HG02970 (cell line): ENCODE data around the gene MLIP.
A peak's percentile ranks its signal among the peaks of the same experiment; 100 is the strongest.

ENCODE experiments used
- ATAC-seq: cut with Tn5 transposase; IDR thresholded peaks from one replicate; pipeline ENCODE4 v1.9.1; 2021; ENCODE audit warnings: mild to moderate bottlenecking, moderate library complexity, moderate number of reproducible peaks; ENCODE audit not compliant: unreplicated experiment, low FRiP score

The MLIP gene

DNA sequence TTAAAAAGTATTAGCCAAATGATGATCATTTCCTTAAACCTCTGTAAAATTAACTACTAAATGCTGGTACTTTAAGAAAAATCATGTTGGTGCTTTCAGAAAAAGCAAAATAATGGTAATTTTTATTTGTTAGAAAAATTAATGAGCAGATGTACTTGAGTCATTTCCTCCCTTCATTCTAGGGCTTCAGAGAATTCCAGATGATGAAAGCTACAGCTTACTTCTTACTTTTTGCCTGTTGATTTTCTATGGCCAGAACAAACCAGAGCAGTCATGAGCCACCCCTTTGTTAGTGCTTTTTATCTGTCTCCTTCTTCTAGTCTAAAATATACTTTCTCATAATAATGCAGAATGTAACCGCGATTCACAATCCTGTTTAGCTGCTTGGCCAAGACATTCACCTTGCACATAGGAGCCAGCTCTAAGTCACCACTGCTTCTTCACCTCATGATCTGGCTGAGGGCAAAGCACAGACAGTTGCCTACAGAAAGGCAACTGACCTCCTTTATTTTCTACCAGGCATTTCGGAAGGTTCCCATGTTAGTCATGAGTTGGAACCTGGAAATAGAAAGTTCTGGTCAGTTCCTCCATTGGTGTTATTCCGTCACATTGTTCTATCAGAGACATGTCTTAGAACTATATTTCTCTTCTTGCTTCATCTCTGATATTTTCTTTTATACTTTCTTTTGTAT lies 153.5 kb downstream of the MLIP start:
- ATAC-seq = no peak

DNA sequence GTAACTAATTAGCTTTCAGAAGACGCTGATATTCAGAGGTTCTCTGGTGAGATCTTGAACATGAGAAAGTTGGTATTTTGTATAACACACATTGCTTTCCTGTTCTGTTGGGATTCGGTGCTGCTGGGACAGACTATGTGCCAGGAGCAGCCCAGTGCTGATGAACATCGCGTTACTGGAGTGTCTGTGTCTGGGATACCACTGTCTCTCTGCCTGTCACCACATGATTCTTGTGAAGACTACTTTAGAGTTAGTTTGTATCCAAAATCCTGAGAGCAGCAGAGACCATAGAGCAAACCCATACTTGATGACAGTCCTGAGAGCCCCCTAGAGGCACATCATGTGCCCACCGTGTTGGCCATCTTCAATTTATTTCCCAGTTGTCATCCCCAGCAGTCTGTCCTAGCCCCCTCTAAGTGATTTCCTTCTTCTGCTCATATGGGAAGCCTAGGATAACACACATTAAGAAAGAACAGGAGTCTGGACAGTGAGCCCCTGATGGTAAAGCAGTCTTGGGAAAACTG lies 155.2 kb downstream of the MLIP start:
- ATAC-seq = no peak

DNA sequence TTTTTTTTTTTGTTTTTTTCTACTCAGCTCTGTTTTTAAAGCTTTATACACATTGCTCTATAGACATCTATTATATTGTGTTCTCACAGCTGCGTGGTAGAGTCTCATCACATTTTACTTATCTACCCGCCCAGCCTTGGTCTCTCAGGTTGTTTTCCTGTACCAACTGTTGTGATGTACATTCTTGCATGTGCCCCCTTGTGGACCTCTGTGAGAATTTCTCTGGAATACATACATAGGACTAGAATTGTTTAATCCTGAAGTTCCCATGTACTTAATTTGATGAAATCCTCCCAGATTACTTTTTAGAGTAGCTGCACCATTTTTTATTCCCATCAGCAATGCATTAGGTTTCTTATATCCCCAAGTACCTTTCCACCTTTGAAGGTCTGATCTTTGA lies 156.6 kb downstream of the MLIP start:
- ATAC-seq = no peak

DNA sequence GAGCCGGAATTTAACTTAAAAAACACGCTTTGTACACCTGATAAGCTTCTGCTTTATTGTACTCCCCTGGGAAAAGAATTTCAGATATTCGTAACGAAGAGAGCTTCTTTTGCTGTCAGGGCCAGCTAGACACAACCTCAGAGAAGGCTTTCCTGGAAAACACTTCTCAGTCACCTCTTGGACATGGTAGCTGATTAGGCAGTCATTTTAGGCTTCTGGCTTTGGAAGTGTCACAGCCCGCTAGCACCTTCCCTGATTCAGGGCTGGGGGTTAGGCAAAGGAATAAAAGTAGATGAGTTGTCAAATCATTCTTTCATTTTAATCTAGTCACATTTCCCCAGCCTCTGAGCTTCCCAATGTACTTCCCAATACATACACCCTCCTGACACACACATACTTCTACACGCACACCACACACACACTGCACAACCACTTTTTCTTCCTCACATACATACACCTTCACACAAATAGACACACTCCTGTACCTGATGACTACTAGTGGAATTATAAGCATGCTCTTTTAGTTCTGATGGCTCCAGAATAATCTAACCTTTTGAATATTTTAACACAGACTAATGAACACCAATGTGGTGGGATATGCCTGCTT lies 162.1 kb downstream of the MLIP start:
- no peak for ATAC-seq

DNA sequence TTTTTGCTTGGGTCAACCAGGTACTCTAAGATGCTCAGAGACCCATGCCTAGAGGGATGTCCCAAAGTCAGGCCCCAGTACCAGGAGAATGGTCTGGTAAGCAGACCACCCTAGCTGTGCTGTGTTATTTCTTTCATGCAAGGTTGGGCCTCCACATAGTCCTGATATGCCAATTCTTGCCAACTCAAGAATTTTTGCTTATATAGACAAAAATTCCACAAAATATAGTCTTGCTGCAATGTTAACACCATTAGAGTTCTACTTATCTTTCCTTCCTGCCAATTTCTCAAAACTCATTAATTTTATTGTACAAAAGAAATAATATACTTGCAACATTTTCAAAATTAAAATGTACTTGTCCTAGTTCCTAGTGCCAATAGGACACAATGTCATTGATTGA lies 163.1 kb downstream of the MLIP start:
- no peak for ATAC-seq

DNA sequence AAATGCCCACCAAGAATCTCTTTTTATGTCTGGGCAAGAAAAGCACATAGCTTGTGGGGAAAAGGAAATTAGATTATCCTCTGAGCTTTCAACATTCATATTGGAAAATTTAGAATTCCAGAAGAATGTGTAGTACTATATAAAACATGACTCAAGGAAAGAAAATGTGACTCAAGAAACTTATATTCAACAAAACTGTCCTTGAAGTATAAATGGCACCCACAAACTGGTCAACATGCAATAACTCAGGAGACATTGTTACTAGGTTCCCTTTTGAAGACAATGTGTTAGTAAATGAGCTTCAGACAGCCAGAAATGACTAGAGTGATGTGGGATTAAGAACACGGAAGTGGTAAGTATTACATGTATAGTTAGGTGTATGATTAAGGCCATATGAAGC lies 170.9 kb downstream of the MLIP start:
- no peak for ATAC-seq

DNA sequence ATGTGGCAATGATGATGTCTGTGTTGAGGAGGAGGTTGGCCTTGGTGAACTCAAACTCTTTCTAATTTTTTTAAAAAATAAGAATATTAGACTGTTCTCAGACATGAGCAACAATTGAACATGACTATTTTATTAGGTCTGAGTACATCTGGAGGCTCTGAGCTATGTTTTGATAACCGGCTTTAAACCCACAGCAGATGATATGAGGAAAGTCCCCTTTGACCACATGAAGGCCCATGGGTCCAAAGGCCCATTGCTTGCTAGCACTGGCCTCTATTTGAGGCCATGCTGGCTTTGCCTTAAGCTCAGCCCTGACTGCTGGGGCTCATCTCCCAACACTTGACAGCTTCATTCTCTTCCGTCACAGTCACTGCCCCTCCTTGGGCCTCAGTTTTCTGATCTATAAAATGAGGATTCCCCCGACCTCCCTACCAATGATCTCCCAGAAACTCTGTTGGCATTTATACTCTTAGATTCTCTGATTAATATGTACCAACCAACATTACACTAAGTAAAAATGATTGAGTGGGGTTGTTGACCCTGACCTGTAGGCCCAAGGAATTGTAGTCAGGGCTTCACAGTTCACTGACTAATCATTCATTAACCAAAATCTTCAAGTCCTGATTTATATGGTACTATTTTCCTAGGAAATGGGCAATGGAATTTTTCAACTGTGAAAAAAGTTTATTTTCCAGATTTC lies 173.1 kb downstream of the MLIP start:
- ATAC-seq = no peak

DNA sequence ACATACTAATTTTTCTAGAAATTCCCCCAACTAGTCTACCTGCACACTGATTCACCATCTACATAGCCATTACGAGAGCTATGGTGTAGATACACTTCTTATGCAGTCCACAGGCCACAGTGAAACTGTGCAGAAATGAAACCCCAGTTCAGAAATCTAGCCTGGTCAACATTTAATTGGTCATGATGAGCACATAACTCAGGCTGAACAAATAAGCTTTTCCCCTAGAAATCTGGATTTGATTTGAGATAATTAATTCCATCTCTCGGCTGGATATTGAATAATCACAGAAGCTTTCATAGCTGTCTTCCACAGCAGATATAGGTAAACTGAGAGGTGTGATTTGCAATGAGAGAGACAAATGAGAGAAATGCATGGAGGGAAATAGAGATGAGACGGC lies 174.4 kb downstream of the MLIP start:
- ATAC-seq = no peak

DNA sequence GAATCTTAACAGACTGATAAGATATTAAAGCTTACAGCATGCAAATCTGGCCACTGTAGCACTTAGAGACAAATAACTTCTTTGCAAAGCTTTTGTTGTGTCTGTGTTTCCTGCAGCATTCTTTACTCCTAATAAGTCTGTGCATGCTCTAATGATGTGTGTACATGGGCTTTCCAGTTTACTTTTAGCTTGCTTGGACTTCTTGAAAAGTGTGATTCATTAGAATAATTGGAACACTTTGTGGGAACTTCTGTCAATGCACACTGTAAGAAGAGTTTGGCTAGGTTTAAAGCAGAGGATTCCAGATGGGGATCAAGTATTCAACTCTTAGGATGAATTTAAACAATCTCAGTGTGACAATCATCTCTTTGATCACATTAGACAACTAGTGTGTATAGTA lies 174.9 kb downstream of the MLIP start:
- ATAC-seq = no peak

DNA sequence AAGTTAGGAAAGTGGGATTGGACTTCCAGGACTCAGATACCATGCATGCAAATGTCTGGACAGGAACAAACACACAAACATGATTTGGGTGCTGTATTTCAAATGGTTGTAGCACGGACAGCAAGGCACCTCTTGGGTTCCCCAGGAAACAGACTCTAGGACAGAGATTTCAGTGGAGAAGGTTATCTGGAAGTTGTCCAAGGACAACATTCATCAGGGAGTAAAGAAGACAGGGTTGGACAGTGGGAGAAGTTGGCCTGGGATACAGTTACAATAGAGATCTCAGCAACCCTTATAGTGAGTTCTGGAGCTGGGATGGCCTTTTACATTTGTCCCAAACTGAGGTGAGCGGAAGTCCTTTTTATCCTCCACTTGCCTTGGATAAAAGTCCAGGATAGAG lies 177.2 kb downstream of the MLIP start:
- ATAC-seq = no peak

DNA sequence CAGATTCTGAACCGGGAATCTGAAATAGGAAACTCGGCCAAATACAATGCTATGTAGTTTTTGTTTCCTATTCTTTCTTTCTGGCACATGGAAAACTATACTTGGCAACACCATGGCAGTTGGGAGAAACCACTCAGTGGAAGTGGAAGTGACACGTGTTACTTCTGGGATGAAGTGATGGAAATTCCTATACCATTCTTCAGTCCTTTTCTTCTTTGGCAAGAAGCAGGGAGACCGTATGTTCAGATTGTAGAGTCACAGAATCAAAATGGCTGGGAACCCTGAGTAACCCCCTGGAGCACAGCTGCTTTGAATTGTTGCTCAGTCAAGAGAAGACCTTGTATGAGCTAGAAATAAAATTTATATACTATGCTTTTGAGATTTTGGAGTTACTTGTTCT lies 178.2 kb downstream of the MLIP start:
- no peak for ATAC-seq

DNA sequence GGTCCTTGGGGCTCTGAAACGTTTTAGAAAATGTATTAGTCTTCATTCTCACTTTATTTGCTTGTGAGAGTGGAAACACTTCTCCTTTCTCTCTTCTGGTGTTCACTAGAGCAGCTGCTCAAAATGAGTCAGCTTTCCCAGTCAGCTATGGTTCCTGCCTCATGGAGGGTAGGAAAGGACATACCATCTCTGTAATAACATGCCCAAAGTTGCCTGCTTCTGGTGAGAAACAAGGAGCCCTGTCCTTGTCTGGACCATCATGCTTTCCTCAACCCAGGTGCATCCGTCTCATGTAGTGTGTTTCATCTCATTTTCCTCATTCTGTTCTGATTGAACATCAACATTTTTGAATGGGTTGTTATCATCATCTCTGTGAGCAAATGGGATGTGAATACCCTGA lies 179.9 kb downstream of the MLIP start:
- ATAC-seq = peak; percentile 43

DNA sequence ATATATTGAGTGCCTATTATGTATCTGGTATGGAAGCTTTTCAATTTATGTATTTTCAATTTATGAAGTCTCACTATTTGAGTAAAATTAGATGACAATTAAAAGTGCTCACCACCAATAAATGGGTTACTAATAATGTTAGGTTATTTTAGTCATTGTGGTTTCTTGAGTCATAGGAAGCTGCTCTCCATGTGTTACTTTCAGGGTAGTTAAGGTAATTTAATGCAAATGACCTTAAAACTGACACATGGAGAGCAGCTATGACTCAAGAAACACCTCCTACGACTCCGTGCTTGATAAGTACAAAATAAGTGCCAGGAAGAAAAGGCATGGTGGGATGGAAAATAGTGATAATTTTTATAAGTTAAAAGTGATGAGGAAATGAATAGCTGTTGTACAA lies 180.5 kb downstream of the MLIP start:
- ATAC-seq = peak; percentile 96

DNA sequence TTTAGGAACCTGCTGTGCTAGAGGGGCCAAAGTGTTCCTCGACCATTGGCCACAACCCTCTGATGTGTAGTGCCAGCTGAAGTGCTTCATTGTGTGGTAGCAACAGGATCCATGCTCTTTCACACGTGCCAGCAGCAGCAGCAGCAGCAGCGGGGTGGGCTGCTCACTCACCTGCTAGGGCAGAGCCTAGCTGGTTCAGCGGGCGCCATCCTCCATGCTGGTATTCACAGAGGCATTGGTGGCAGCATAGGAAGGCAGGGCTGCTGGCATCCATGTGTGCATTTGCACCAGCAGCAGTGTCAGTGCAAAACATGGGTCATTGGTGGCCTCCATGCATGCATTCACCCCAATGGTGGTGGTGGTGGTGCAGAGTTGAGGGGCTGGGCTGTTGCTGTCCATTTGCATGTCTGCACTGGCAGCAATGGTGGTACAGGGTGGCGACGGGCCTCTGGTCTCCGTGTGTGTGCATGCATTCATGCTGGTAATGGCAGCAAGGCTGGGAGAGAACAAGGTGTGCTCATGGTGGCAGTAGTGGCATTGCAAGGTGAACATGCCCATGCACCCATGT lies 183.8 kb downstream of the MLIP start:
- ATAC-seq = no peak

DNA sequence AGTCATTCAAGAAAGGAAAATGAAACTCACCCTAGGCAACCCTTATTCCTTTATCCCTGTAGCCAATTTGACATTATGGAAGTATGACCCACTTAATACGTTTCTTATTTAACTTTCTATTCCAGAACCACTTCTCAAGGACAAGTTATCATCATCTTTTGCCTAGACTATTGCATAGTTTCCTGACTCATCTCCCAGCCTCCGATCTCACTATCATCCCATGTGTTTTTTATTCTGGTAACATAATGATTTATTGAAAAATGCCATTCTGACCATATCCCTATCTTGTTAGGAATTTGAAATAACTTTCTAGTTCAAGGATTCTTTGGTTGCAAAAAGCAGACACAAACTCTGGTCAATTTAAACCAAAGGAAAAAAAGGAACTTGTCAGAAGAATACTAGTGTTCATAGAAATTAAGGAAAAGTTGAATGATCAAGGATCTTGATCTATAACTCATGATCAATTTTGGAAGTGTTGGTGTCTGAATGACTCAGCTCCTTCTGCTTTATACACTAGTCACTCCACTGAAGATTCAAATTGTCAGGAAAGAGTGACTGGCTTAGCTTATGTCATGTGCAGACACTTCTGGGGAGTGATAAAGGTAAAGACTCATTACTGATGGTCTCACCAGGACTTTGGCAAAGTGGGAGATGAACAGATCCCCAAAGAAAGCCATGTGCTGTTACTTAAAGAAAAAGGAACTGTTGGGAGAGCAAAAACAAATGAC lies 188.5 kb downstream of the MLIP start:
- ATAC-seq = no peak

DNA sequence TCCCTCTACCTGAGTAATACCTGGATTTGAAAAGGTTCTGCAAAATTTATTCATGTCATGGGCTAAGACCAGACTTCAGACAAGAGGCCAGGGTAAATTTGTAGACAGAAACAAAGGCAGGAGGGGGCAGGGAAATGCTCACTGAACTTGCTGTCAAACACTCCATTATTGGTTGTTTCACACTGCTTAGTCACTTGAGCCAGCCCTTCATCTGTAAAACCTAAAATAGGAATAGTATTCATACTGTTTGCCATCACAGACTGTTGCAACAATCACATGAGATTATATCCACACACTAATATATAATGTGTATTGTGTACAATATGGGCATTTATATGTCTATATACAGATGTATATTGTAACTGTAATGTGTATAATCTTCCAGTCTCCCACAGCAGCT lies 190.5 kb downstream of the MLIP start:
- no peak for ATAC-seq

DNA sequence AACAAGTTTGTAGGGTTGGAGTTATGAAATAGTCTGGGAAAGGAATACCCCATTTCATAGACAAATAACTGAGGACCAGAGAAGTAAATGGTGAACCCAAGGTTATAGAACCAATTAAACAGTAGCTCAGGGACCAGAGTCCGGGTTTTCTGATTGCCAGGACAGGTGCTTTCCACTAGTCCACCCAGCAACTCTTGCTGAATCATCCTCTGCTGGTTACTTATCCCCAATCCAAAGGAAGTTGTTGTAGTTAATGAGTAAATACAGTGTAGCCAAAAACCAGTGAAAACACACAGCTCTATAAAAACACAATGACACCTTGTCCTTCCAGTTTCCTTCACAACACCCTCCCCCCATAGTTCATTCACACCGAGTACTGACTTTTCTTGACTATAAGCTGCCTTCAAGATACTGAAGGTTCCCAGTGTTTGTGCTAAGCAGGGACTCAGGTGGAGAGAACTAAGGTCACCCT lies 196.2 kb downstream of the MLIP start:
- ATAC-seq = peak; percentile 64

DNA sequence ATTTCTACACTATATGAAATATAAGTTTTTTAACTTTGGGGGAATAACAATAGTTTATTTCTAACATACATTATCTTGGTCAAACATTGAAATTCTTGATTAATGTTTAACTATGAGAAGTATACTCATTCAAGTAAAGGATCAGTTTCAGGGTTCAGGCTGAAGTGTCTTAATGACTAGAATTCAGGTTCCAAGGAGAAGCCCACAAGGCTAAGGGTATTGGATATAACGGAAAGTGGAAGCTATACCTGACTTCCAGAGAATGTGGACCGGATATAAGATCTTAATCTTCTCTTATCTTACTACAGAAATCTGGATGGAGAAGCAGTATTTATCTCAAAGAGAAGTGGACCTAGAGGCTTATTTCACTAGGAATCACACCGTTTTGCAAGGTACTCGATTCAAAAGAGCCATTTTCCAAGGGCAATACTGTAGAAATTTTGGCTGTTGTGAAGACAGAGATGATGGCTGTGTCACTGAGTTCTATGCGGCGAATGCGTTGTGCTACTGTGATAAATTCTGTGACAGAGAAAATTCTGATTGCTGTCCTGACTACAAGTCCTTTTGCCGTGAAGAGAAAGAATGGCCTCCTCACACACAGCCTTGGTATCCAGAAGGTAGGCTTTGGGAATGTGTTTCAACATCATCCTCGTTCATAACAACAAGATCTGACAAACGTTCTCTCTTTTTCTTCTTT lies 197.2 kb downstream of the MLIP start, which contains the start of gene TINAG:
Gene TINAG, plus strand, starts transcription at position 153 of the 697 bp plus-strand sequence. Its CDS starts 110 bp downstream, at position 263.
- ATAC-seq = peak; percentile 41

DNA sequence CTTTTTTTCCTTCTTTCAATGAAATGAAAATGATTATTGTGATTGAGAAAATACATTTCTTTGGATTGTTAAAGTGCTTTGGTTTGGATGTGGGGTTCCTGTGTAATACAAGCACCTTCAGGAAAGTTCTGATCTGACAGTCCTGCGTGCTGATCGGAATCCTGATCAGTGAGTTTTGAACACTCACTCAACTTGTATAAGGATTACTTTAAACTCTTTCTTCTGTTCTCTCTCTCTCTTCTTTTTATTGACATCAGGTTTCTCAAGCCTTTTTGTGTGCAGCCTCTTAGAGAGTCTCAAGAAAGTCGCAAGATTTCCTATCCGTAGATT lies 197.7 kb downstream of the MLIP start:
- ATAC-seq = no peak
